SK-N-MC (cell line): Measurements from ENCODE around the gene PREX1.

Experiments
- DNase-seq: peaks from one replicate; pipeline ENCODE4 v3.0.0-alpha.2; 2011; ENCODE audit warnings: low read depth, low spot score
- H3K27ac ChIP-seq: fragments of 200-600 bp; sonication (generic); 2 replicates; pipeline ENCODE4 v1.5.1; 2016; ENCODE audit warnings: mixed run types
- H3K36me3 ChIP-seq: fragments of 200-600 bp; sonication (generic); 2 replicates; pipeline ENCODE4 v1.6.1; 2017; ENCODE audit warnings: antibody characterized with exemption, low read length, mixed read lengths; ENCODE audit not compliant: insufficient read depth
- H3K4me3 ChIP-seq: fragments of 200-600 bp; sonication (generic); 2 replicates; pipeline ENCODE4 v1.5.1; 2016
- H3K9ac ChIP-seq: fragments of 200-600 bp; sonication (generic); 2 replicates; pipeline ENCODE4 v1.8.0; 2017; ENCODE audit warnings: mixed run types, mixed read lengths; ENCODE audit not compliant: insufficient read length
- H3K9me3 ChIP-seq: fragments of 200-600 bp; sonication (generic); 2 replicates; pipeline ENCODE4 v1.6.1; 2017; ENCODE audit warnings: low read depth, mild to moderate bottlenecking, antibody characterized with exemption, low read length, moderate library complexity, mixed read lengths
- EZH2 ChIP-seq: fragments of 200-600 bp; sonication (generic); IDR thresholded peaks from one replicate; pipeline ENCODE4 v1.6.1; 2017; ENCODE audit warnings: antibody characterized with exemption
- FOXP2 ChIP-seq: optimal IDR thresholded peaks from 2 replicates; pipeline ENCODE3; 2011; ENCODE audit warnings: mild to moderate bottlenecking, moderate library complexity; ENCODE audit not compliant: insufficient read depth; ENCODE audit errors: extremely low read length, control extremely low read depth
- POLR2AphosphoS5 ChIP-seq: IDR thresholded peaks from 2 replicates; pipeline ENCODE4 v1.6.1; 2012; ENCODE audit warnings: mild to moderate bottlenecking, low read depth, low read length, borderline replicate concordance

Gene PREX1

DNA sequence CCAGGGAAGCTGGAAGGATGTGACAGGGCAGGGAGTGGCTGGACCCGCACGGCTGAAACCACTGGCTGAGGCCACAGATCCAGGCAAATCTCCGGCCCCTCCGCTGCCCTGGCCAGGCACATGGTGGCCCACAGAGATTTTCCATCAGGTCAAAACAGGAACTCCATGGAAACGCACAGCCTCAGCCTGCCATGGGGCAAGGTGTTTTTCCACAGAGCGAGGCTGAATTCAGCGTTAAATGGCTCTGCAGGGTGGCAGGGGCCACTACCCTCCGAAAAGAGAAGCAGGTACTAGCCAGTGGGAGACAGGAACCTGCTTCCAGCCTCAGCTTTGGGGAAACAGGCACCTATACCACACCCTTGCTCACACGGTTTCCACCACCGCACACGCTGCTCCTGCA is 53.1 kb downstream of the PREX1 start:
- Histone ChIP-seq H3K9me3 (no peaks in the 10 kb centered on the region), H3K36me3 (peaks cover 20% of the 10 kb centered on the region), H3K27ac (no peak overlapping the region), H3K4me3 (no peak overlapping the region), H3K9ac (no peak overlapping the region)
- no peak for TF ChIP-seq FOXP2
- TF ChIP-seq POLR2AphosphoS5, result no peak
- no peak for TF ChIP-seq EZH2
- DNase-seq, result no peak

DNA sequence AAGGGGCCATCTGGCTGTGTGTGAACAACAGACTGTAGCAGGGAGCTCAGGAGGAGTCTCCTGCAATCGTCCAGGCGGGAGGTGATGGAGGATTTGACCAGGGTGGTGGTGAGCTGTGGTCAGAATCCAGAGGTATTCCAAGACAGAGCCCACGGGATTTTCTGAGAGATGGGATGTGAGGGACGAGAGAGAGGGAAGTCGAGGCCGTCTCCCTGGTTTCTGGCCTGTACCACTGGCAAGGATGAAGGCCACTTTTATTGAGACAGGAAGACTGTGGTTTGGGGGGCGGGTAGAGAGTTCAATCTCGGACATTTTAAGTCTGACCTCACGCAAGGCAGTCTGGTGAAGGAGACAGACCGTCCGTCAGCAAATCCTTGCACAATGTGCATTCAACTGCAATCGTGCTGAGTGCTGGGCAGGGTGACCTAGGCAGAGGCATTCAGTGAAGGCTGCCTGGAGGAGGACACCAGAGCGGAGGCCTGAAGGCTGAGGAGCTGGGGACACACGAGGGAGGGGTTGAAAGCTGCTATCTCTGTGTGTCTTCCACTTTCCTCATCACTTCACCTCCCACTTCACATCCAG is 53.9 kb downstream of the PREX1 start:
- Histone ChIP-seq H3K9me3 (no peaks in the 10 kb centered on the region), H3K27ac (no peak overlapping the region), H3K9ac (no peak overlapping the region), H3K4me3 (no peak overlapping the region), H3K36me3 (peaks cover 13% of the 10 kb centered on the region)
- TF ChIP-seq POLR2AphosphoS5 (no peak), EZH2 (no peak), FOXP2 (no peak)
- no peak for DNase-seq

DNA sequence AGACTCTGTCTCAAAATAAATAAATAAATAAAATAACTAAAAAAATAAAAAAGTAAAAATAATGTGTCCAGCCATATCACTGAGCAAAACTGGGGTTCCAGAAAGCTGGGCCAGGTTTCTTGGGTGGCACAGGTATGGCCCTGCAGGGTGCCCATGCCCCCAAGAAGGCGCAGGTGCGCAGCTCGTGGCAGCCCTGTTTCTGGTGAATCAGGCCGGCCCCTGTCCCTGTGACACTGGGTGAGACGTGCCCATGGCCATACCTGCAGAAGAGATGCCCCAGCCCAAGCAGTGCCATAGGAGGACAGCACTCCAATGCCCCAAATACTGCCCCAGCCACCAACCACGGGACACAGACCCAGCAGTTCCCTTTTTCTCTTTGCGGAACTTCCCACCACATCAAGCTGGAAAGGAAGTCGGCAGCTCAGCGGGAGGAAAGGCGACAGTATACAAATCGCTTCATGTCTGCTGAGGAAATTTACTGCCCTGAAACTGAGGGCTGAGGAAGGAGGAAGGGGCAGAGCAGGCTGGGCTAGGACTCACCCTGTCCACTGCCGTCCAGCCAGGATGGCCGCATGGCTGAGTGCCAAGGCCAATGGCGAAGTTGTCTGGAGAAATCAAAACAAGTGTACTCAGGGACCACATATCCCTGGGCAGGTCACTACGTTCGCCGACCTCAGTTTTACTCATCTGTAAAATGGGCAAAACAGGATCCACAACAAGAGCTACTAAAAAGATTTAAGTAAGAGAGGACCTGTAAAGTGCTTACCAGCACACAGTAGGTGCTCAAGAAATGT is 55.4 kb downstream of the PREX1 start:
- TF ChIP-seq POLR2AphosphoS5, result no peak
- TF ChIP-seq EZH2, result no peak
- TF ChIP-seq FOXP2, result no peak
- DNase-seq, result no peak
- no peak overlapping the region for H3K4me3 ChIP-seq
- peaks cover 11% of the 10 kb centered on the region for H3K36me3 ChIP-seq
- no peaks in the 10 kb centered on the region for H3K9me3 ChIP-seq
- no peak overlapping the region for H3K9ac ChIP-seq
- H3K27ac ChIP-seq, result no peak overlapping the region

DNA sequence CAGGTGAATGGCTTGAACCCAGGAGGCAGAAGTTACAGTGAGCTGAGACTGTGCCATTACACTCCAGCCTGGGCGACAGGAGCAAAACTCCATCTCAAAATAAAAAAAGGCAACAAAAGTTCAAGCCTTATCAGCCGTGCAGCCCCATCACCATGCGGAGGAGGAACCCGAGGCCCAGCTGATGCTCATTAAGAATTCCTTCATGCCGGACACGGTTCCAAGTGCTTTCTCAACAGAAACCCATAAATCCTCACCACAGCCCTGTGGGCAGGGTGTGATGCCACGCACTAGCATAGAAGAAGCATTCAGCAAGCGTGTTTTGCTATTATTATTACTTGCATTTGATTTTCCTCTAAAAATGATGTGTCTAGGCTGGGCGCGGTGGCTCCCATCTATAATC is 56.3 kb downstream of the PREX1 start:
- no peak overlapping the region for H3K27ac ChIP-seq
- no peak for TF ChIP-seq POLR2AphosphoS5
- no peak for TF ChIP-seq FOXP2
- no peak for TF ChIP-seq EZH2
- no peak for DNase-seq
- H3K9ac ChIP-seq, result no peak overlapping the region
- no peaks in the 10 kb centered on the region for H3K9me3 ChIP-seq
- H3K36me3 ChIP-seq, result peaks cover 12% of the 10 kb centered on the region
- H3K4me3 ChIP-seq, result no peak overlapping the region

DNA sequence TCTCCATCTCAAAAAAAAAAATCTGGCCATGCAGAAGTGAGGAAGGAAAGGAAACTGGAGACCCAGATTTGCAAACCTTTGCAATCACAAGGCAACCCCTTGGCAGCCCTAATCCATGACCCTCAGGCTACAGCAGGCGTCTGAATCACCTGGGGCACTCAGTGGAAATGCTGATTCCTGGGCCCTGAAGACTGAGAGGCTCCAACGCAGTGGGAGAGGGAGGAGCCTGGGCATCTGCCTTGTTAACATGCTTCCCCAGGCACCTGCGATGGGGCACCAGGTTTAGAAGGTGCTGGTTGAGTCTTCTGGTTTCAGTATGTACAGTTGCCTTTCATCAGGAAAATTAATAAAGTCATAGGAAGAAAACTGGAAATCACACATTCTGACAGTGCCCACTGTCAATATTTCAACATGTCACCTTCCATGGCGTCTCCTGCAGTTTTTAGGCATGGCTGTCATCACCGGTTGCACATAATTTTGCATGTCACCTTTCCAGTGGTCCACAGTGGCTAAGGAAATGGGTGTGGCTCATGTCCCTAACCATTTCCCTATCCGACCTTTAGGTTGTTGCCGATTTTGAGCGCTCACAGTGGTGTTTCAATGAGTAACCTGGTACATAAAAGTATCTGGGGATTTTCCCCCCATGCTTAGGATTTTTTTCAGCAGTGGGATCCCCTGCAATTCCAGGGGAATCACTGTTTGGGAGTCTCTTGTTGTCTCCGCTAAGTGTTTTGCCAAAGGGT is 56.9 kb downstream of the PREX1 start:
- TF ChIP-seq POLR2AphosphoS5 (no peak), EZH2 (no peak), FOXP2 (no peak)

DNA sequence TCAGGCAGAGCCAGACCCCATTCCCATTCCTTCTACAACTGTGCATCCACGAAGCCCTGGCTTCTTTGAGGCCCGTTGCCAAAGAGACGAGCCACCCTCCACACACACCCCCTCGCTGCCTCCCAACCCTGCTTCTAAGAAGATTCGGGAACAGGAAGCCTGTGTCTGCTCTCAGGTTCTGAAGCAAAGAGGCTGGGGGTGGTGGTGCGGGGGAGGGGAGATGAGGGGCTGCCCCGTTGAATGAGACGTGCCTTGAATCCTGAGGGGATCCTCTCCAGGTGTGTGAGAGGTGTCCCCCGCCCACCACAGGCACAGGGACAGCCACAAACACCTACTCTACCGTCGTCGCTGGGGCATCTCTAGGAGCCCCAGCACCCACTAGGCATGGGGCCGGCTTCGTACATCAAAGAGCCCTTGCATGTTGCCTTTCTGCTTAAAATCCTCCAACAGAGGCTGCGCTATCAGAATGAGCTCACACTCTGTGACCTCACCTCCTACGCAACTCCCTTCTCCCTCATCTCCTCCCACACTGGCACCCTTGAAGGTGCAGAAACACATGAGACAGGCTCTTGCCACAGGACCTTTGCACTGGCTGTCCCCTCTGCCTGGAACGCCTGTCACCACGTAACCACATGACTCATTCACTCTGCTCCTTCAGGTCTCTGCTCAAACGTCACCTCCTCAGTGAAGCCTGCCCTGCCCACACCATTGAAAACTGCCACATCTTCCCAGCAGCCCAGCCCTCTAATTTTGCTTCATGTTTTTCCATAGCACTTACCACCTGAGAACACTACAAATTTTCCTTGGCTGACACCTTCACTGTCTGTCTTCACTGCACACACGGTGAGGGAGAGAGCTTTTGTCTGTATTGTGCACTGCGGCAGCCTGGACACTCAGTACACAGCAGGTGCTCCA is 58.5 kb downstream of the PREX1 start:
- Histone ChIP-seq H3K4me3 (no peak overlapping the region), H3K9ac (no peak overlapping the region), H3K36me3 (peaks cover 14% of the 10 kb centered on the region), H3K27ac (no peak overlapping the region), H3K9me3 (no peaks in the 10 kb centered on the region)
- DNase-seq, result no peak
- TF ChIP-seq EZH2 (no peak), FOXP2 (no peak), POLR2AphosphoS5 (no peak)

More for the DNA sequence above, 56.9 kb downstream of the PREX1 start:
- H3K4me3 ChIP-seq, result no peak overlapping the region
- no peaks in the 10 kb centered on the region for H3K9me3 ChIP-seq
- no peak for DNase-seq
- no peak overlapping the region for H3K27ac ChIP-seq
- H3K36me3 ChIP-seq, result peaks cover 11% of the 10 kb centered on the region
- no peak overlapping the region for H3K9ac ChIP-seq

DNA sequence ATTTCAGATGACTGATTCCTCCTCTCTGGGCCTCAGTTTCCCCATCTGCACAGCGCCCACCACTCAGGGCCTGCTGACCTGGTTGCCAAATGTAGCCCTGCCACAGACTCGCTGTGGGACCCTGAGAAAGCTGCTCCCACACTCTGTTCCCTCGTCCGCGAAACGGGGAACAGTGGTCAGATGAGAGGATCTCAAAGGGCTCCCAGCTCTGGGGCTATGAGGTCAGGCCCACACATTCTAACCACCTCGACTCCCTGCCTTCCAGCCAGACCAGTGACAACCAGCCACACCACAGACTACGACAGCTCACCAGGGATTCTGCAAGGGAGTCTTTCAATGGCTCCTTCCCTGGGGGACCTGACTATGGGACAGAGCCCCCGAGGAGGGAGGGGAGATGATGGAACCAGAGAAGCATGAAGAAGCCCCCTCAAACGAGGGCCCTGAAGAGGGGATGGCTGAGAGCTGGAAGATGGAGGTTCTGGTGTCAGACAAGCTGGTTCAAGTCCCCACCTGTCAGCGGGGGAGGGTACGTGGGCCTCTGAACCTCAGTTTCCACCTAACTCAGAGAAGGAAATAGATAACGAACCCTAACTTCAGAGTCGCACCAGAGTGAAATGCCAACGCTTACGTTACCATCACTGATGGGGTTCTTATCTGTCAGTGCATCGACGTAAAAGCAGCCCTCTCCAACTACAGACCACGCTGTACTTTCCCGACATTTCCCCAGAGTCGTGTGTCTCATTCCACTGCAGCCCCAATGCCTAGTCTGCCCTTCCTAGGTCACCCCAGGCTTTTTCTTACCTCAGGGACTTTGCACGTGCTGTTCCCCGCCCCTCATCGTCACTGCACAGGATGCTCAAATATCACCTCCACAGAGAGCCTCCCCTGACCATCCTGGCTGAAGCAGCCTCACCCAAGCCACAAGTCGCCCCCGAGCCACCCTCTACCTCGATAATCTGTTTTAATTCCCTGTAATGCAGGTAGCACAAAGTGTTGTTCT is 60.5 kb downstream of the PREX1 start:
- Histone ChIP-seq H3K27ac (no peak overlapping the region), H3K9ac (no peak overlapping the region)
- TF ChIP-seq POLR2AphosphoS5, result no peak
- TF ChIP-seq EZH2, result no peak
- TF ChIP-seq FOXP2, result no peak

More for the DNA sequence above, 60.5 kb downstream of the PREX1 start:
- DNase-seq, result no peak
- H3K9me3 ChIP-seq, result no peaks in the 10 kb centered on the region
- peaks cover 14% of the 10 kb centered on the region for H3K36me3 ChIP-seq
- no peak overlapping the region for H3K4me3 ChIP-seq
